ENCODE data around the gene MRTFB. TPM values are rescaled to one million over a fixed set of nuclear protein-coding genes. Genes with fewer than 3 reads are reported as not detected.
A peak's percentile ranks its signal among the peaks of the same experiment; 100 is the strongest.

Gene MRTFB
- total and polyA plus RNA-seq, 2 of the 13 experiments (the other 11 are each of a cell fraction or from before 2014, with no cell fraction given): 11.4 to 14.0 TPM

GRCh38 chr16:14240219-14240843 is 169.2 kb downstream of the MRTFB start:
- Histone ChIP-seq H3K4me2 (ENCODE audit: low read depth, low read length) (no peak overlapping the region), H3K9me3 (ENCODE audit: low read length) (no peaks in the 10 kb centered on the region), H3K4me1 (ENCODE audit: insufficient read depth, low read length) (peaks cover 14% of the 10 kb centered on the region), H2AFZ (ENCODE audit: low read length) (no peak overlapping the region), H3K9ac (ENCODE audit: insufficient read depth, low read depth, low read length) (no peak overlapping the region), H3K27me3 (ENCODE audit: control insufficient read depth in 1 of 2, insufficient read depth in 2 of 2, low read length in 2 of 2) (no peaks in the 10 kb centered on the region), H3K4me3 (replicated peaks in 1 of 3; ENCODE audit: insufficient read depth in 1 of 3, low read depth in 2 of 3, low read length in 3 of 3) (no peak overlapping the region), H3K36me3 (replicated peaks in 1 of 2; ENCODE audit: control insufficient read depth in 1 of 2, insufficient read depth in 2 of 2, low read length in 2 of 2) (peaks cover 11 to 48% of the 10 kb centered on the region in 2 experiments), H4K20me1 (ENCODE audit: insufficient read depth, low read length) (no peaks in the 10 kb centered on the region), H3K79me2 (ENCODE audit: insufficient read depth, low read length) (no peaks in the 10 kb centered on the region), H3K27ac (ENCODE audit: extremely low read length, insufficient read depth, low read length) (no peak overlapping the region)
- TF ChIP-seq ATF2 (CRISPR knock-in tag; IDR thresholded peaks at IDR 0.05) (no peak), KAT8 (CRISPR knock-in tag; IDR thresholded peaks at IDR 0.05) (no peak), ZBTB4 (CRISPR knock-in tag; IDR thresholded peaks at IDR 0.05; ENCODE audit: borderline replicate concordance) (peak; percentile 74; the same call in 1 of the 2 replicates), MAFK (conservative IDR thresholded peaks at IDR 0.05 in 1 of 2, IDR thresholded peaks at IDR 0.05 in 1 of 2; ENCODE audit: low read length in 2 of 2) (peak; percentile 92 to 94), MAFG (CRISPR knock-in tag; IDR thresholded peaks at IDR 0.05) (peak; percentile 23; the same call in 1 of the 2 replicates), ZBTB38 (CRISPR knock-in tag; IDR thresholded peaks at IDR 0.05) (peak; percentile 71; the same call in 1 of the 2 replicates), ZNF280D (CRISPR knock-in tag; IDR thresholded peaks at IDR 0.05) (no peak), TEAD3 (CRISPR knock-in tag; optimal IDR thresholded peaks at IDR 0.05; ENCODE audit: borderline replicate concordance) (peak; percentile 48), MAFF (IDR thresholded peaks at IDR 0.05; ENCODE audit: low read depth, low read length) (peak; percentile 89), HNF4A (CRISPR knock-in tag; IDR thresholded peaks at IDR 0.05) (0 out of 2 replicates have a peak, but pooled peaks have one; percentile 7)
- DNase-seq (ENCODE audit: low spot score): peak; percentile 25
- peak; percentile 79 for ATAC-seq
- WGBS (ENCODE audit: low lambda C conversion rate): 78% methylated on average over 10 of the region's 10 CpGs
- ChIA-PET POLR2A (interaction anchor here (2.2 kb wide), 1 partner anchor 321 kb away, joined by 5 read pairs; the partner anchor contains the start of gene ERCC4), CTCF (ENCODE audit: low intra/inter-chr PET ratio, low total read pairs) (no interaction called here)
- intact Hi-C loops (cut with micrococcal nuclease; ENCODE audit: unreplicated experiment): loop anchor here (2.0 kb wide), 1 partner anchor 66 kb away; no protein-coding TSS in a partner anchor
- FAIRE-seq: no peak
- in situ Hi-C loops (cut with HindIII; ENCODE audit: extremely low pct_ligation_motif_present, low pct_unique_long_range_greater_than_20kb): no loop called here
- BruUV-seq (replicated peaks): no TSS peak

Data from HepG2 (cell line).